HG02840 (cell line): Measurements from ENCODE around the gene OR13A1.
"Not testable (repeated sequence)": the region's sequence is repeated elsewhere in the genome, so short reads cannot be mapped to it uniquely, and the experiment has no call there.

Source experiments
- ATAC-seq: cut with Tn5 transposase; IDR thresholded peaks from one replicate; pipeline ENCODE4 v1.9.1; 2021; ENCODE audit warnings: mild to moderate bottlenecking, moderate library complexity, moderate number of reproducible peaks; ENCODE audit not compliant: unreplicated experiment, low FRiP score

OR13A1 gene

DNA sequence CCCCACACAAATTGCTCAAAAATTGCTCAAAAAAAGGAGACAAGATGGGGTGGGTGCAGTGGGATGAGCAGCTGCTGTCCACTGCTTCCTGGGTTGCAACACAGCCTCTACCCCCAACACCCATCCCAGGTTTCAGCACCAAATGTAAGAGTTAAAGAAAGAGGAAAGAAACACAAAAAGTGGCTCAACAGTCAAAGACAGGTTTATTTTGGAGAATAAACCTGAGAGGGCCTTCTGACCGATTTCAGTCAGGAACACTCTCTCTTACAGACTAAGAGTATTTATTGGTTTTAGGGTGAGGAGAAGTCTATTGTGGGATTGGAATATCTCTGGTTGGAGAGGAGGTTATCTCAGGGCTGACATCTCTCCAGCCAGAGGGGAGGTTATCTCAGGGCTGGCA, 28.4 kb downstream of the OR13A1 start:
- no peak for ATAC-seq

DNA sequence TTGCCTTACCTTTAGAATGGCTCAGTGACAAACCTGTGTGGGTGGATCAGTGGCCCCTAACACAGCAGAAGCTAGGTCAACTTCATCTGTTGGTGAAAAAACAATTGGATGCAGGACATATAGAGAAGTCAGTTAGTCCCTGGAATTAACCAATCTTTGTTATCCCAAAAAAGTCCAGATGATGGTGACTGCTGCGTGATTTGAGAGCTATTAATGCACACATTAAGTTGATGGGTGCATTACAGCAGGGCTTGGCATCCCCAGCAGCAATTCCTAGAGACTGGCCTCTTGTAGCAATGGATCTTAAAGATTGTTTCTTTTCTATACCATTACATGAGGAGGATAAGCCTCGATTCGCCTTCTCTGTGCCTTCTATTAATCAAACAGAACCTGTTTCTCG, 33.3 kb downstream of the OR13A1 start:
- ATAC-seq: no peak

DNA sequence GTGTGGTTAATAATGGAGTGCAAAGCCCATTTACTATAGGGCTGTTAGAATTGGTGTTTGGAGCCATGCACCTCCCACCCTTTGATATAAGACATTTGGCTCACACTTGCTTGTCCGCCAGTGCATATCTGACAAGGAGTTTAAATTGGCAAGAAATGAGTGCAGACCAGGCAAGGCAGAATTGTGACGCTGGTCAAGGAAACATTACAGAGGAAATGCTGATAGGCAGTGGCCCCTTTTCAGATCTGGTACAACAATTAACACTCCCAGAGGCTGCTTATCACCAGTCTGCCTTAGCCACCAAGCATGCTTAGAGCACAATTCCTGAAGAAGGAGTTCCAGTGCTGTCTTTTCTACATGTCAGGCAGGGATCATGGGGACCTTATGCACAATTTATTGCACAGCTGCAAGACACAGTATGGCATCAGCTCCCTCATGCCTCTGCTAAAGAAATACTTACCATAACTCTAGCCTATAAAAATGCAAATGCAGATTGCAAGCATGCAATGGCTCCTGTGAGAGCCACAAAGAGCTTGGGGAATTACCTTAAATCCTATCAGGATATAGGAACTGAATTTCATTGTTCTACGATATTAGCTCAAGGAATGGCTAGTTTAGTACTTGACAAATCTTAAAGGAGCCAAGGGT, 35.2 kb downstream of the OR13A1 start:
- no peak for ATAC-seq

DNA sequence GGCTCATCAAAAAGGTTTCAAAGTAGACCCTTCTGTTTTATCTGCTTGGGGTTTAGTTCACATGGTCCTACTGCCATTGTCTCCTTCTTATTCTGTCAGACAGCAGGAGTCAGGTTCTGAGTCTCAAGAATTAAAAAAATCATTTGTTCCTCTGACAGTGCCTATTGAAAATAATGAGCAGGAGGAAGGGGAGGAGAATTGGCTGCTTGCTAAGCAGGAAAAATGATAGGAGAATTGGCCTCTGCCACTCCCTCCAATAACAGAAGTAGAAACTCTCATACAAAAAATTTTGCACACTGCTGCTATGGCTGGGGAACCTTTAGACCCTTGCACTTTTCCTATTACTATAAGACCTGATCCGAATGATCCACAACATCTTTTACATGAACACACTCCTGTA, 35.7 kb downstream of the OR13A1 start:
- ATAC-seq: no peak

DNA sequence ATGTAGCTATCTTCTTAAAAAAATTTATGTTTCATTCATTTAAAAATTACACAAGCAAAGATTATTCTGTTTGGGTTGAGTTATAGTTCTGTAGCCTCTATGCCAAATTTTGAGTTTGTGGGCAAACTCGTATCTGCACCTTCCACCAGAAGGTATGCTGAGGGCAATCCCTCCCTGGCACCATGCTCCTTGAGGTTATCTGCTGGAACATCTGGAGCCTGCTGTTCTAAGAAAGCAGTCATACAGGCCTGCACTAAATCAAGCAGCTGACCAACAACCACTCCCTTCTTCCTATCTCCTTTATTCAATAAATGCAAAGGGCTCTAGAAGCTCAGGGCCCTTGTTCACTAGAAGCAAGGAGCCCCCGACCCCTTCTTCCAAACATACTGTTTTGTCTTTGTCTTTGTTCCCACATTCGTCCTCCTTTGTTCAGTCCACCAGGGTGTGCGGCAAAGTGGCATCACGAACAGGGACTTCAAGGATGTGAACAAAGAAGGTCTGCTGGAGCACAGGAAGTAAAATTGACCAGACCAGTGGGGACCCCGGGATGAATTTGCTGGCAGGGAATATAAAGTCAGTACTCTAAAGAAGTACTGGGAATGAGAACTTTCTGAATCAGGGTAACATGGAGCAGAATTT, 36.4 kb downstream of the OR13A1 start:
- ATAC-seq: no peak

DNA sequence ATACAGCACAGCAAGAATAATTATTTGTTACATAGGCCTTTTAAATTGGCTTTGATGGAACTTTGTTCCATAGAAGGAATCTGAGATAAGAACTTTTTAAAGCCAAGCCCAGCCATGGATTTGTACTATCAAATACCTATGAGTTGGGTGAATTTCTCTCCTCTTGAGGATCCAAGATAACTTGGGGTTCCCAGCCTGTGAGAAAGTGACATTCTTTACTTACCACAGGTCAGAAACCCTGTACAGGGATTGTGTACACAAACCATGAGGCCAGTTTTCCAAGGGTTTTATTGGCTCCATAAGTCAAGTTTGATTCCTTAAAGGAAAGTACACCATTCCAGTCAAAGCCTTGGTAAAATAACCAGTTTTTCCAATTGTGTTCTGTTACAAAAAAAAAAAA, 39.3 kb downstream of the OR13A1 start:
- not testable (repeated sequence) for ATAC-seq

DNA sequence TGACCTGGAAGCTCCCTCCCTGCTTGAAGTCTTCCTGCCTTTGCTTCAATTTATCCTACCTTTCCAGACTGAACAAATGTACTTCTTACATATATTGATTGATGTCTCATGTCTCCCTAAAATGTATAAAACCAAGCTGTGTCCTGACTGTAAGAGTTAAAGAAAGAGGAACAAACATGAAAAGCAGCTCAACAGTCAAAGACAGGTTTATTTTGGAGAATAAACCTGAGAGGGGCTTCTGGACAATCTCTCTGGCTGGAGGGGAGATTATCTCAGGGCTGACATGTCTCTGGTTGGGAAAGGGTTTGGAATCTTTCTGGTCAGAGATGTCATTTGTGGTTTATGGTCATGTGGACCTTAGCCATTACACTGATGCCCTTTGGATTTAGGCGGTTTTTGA, 41.0 kb downstream of the OR13A1 start:
- no peak for ATAC-seq

DNA sequence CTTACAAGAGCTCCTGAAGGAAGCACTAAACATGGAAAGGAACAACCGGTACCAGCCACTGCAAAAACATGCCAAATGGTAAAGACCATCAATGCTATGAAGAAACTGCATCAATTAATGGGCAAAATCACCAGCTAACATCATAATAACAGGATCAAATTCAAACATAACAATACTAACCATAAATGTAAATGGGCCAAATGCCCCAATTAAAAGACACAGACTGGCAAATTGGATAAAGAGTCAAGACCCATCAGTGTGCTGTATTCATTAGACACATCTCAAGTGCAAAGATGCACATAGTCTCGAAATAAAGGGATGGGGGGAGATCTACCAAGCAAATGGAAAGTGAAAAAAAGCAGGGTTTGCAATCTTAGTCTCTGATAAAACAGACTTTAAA, 47.6 kb downstream of the OR13A1 start:
- not testable (repeated sequence) for ATAC-seq

DNA sequence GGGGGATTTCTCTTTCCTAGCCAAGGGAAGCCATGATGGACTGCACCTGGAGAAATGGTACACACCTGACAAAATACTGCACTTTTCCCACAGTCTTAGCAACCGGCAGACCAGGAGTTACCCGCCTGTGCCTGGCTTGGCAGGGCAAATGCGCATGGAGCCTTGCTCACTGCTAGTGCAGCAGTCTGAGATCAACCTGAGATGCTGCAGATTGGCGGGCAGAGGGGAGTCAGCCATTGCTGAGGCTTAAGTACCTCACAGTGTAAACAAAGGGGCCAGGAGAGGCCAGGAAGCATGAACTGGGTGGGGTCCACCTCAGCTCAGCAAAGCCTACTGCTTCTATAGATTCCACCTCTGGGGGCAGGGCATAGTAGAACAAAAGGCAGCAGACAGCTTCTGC, 49.4 kb downstream of the OR13A1 start:
- no peak for ATAC-seq

DNA sequence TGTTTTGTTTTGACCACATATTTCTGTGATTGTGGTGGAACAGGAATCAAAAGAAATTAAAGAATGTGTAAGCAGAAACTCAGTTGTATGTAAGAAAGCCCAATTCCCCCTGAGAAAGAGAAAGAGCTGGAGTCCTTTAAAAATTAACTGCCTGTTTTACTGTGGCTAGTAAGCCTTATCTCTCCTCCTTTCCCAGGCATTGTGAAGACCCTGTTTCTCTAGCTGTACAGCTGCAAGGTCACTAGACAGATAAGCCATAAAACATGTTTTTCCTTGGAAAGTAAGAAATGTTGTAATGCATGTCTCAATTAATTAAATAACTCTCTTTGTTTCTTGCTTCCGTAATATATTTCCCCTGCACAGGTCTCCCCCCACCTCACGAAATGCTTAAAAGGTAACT, 53.5 kb downstream of the OR13A1 start:
- ATAC-seq: no peak

DNA sequence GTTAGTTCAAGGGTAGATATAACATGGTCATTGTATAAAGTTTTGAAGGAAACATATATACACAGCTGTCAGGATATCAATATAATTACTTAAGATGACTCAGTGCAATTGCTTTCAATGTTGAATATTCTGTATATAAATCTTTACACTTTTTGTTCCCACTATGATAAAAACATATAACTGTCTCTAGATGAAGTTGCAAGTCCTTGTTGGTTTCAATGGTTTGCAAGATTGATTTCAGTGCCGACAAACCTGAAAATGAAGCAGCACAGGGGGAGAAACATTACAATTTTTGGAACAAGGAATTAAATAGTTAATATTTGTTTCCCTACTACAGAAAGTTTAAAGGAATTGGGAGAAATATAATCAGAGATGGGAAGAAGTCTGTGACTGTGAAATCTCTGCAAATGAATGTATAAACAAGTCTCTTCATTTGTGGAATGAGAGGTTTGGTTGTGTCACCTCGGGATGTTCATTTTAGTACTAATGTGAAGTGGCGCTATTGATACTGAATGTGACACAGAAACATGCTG, 54.1 kb downstream of the OR13A1 start:
- ATAC-seq: no peak

DNA sequence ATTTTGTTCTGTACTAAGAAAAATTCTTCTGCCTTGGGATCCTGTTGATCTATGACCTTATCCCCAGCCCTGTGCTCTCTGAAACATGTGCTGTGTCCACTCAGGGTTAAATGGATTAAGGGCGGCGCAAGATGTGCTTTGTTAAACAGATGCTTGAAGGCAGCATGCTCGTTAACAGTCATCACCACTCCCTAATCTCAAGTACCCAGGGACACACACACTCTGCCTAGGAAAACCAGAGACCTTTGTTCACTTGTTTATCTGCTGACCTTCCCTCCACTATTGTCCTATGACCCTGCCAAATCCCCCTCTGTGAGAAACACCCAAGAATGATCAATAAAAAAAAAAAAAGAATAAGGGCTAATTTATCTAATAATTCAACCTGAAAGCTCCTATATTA, 54.8 kb downstream of the OR13A1 start:
- not testable (repeated sequence) for ATAC-seq

DNA sequence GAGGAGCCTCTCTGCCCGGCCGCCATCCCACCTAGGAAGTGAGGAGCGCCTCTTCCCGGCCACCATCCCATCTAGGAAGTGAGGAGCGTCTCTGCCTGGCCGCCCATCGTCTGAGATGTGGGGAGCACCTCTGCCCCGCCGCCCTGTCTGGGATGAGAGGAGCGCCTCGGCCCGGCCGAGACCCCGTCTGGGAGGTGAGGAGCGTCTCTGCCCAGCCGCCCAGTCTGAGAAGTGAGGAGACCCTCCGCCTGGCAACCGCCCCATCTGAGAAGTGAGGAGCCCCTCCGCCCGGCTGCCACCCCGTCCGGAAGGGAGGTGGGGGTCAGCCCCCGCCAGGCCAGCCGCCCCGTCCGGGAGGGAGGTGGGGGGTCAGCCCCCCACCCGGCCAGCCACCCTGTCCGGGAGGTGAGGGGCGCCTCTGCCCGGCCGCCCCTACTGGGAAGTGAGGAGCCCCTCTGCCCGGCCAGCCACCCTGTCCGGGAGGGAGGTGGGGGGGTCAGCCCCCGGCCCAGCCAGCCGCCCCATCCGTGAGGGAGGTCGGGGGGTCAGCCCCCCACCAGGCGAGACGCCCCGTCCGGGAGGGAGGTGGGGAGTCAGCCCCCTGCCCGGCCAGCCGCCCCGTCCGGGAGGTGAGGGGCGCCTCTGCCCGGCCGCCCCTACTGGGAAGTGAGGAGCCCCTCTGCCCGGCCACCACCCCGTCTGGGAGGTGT, 55.5 kb downstream of the OR13A1 start:
- ATAC-seq: not testable (repeated sequence)

DNA sequence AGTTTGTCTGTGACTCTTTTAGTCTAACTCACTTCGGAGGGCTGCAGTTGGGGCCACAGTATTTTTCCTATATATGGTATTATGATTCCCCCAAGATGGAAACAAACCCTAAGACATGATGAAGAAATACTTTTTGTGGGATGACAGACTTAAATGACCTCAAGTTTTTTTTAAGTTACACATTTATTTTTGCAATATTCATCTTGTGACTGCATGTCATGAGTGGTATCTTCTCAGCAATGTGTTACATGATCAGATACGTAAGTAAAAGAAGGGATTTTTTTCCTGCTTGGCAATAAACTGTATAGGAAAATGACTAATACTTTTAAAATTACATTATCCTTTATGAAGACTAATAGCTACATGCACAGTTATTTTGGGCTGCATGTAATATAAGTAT, 57.8 kb downstream of the OR13A1 start:
- no peak for ATAC-seq

DNA sequence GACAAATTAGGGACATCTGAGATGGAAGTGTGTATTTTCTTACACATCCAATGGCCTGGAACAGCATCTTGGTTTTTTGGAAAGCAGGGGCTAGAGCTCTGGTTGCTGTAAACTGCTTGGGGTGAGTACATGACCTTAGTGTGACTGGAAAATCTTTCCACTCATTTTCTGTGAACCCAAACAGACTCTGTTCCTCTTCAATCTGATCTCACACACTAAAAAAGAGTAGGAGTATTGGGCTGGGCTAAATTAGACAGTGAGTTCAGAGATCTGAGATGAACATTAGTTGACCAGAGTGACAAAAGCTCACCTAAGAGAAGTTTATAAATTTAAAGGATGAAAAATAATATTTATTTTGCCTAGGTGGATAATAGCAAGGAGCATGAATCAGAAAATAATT, 59.2 kb downstream of the OR13A1 start:
- no peak for ATAC-seq

DNA sequence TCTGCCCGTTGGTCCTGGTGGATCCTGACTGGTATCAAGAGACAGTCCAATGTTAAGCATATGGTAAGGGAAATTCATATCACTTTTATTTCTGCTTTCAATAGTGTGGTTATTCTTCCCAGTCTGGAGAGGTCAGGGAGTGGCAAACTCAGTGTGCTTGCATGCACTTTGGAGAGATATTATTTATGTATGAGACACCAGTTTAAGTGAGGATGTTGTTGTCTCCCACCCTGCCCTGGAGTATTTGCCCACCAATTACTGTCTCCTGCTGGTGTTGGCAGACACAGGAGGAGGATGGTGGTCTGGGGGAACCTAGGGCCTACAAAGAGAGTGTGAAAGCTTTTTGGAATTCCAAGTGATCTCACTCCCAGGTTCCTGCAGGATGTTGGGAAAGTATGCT, 59.7 kb downstream of the OR13A1 start:
- no peak for ATAC-seq

DNA sequence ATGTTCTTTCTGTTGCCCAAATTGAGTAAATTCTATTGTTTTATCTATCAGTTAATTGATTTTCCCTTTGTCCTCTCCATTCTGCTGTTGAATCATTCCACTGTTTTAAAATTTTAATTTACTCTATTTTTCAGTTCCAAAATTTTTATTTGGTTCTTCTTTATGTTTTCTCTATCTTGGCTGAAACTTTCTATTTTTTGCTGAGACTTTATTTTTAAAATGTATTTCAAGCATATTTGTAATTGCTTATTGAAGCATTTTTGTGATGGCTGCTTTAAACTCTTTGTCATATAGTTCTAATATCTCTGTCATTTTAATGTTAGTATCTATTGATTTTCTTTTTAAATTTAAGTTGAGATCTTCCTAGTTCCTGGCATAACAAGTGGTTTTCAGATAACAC, 60.5 kb downstream of the OR13A1 start:
- no peak for ATAC-seq

DNA sequence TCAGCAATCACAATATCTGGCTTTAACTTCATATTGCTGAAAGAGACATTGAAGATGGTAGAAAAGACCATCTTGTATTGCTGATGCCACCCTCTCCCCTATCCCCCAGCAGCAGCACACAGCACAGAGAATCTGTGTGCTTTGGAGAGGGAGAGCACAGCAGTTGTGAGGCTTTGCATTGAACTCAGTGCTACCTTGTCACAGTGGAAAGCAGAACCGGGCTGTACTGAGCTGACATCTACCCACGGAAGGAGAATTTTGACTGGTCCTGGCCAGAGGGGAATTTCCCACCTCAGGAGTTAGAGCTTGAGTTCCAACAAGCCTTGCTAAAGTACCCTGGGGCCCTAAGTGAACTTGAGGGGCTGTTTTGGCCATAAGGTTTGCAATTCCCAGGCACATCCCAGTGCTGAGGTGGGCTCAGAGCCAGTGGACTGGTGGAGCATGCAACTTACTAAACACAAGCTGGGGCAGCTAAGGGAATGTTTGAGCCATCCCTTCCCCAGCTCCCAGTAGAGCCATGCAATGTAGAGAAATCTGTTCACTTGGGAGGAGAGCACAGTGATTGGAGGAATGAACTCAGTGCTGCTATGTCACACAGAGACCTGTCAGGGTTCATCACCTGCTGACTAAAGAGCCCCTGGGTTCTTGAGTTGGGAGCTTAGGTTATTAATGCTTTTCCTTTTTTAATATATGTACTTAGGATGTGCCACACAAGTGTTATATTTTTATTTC, 62.1 kb downstream of the OR13A1 start:
- peak; percentile 59 for ATAC-seq
